Stimulated activated naive CD8-positive, alpha-beta T cell treated with anti-CD3 and anti-CD28 coated beads, Interleukin-15, Interleukin-2, amounts not matched to agents 100 ng/mL and 50 ng/mL, for 24 hours (primary cell): Measurements from ENCODE around the gene PRKCZ.

Experiments
- H3K27ac Mint-ChIP-seq: one replicate; pipeline ENCODE4 v1.8.0; 2021; ENCODE audit warnings: mild to moderate bottlenecking, mixed read lengths
- H3K27me3 Mint-ChIP-seq: one replicate; pipeline ENCODE4 v1.8.0; 2021; ENCODE audit warnings: mixed read lengths
- H3K36me3 Mint-ChIP-seq: one replicate; pipeline ENCODE4 v1.8.0; 2021; ENCODE audit warnings: low read depth, mixed read lengths
- H3K4me1 Mint-ChIP-seq: one replicate; pipeline ENCODE4 v1.8.0; 2021; ENCODE audit warnings: low read depth, mixed read lengths
- H3K4me3 Mint-ChIP-seq: one replicate; pipeline ENCODE4 v1.8.0; 2021; ENCODE audit warnings: mild to moderate bottlenecking, mixed read lengths
- H3K9me3 Mint-ChIP-seq: one replicate; pipeline ENCODE4 v1.8.0; 2021; ENCODE audit warnings: mixed read lengths

Gene PRKCZ

DNA sequence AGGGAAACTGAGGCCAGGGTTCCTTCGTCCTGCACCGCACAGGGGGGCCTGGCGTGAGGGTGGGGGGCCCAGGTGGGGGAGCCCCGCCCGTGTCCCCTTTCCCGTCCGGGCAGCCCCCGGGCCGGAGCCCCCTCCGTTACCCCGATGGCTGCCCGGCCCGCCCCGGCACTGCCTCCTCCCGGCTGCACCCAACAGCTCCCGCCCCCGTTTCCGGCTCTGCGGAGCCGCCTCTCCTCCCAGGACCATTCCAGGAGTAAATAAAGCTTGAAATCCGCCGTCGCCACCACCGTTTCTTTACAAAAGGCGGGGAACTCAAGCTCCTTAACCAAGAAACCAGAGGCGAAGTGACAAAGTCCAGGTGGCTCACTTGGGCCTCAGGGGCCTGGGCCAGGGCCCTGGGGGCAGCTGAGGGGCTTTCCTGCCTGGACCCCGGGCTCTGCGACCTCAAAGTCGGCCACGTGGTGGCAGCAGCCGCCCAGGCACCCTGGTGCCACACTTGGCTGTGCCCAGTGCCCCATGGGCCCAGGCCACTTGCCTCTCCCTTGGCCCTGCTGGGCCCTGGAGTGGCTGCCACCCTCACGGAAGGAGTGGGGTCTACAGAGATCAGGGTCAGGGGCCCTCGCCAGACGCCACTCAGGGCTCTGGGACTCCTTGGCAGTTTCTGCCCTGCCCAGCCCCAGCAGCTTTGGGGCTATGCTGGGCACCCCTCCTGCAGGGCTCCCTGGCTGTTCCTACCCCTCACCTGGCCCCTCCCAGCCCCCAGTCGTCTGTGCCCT is 144.9 kb downstream of the PRKCZ start:
- no peaks in the 10 kb centered on the region for H3K27me3 Mint-ChIP-seq
- peak overlapping the region; percentile 88 for H3K27ac Mint-ChIP-seq
- H3K9me3 Mint-ChIP-seq, result no peaks in the 10 kb centered on the region
- H3K36me3 Mint-ChIP-seq, result peaks cover 4% of the 10 kb centered on the region
- H3K4me3 Mint-ChIP-seq, result peak overlapping the region; percentile 82
- peaks cover 48% of the 10 kb centered on the region for H3K4me1 Mint-ChIP-seq

- Mint-ChIP-seq H3K9me3 (no peaks in the 10 kb centered on the region), H3K4me3 (no peak overlapping the region), H3K4me1 (peaks cover 47% of the 10 kb centered on the region), H3K36me3 (peaks cover 4% of the 10 kb centered on the region), H3K27me3 (no peaks in the 10 kb centered on the region), H3K27ac (no peak overlapping the region)
These were observed 145.6 kb downstream of the PRKCZ start for GRCh38 chr1:2195785-2196184.

- H3K27ac Mint-ChIP-seq, result no peak overlapping the region
- H3K36me3 Mint-ChIP-seq, result no peaks in the 10 kb centered on the region
- no peaks in the 10 kb centered on the region for H3K27me3 Mint-ChIP-seq
- no peaks in the 10 kb centered on the region for H3K9me3 Mint-ChIP-seq
- H3K4me1 Mint-ChIP-seq, result peaks cover 41% of the 10 kb centered on the region
- no peak overlapping the region for H3K4me3 Mint-ChIP-seq
These were observed 146.9 kb downstream of the PRKCZ start for GRCh38 chr1:2196901-2197638.

- Mint-ChIP-seq H3K4me1 (peaks cover 36% of the 10 kb centered on the region), H3K27ac (peak overlapping the region; percentile 23), H3K4me3 (no peak overlapping the region), H3K9me3 (no peaks in the 10 kb centered on the region), H3K36me3 (no peaks in the 10 kb centered on the region), H3K27me3 (no peaks in the 10 kb centered on the region)
These were observed 147.5 kb downstream of the PRKCZ start for GRCh38 chr1:2197707-2198165.

- peaks cover 29% of the 10 kb centered on the region for H3K4me1 Mint-ChIP-seq
- peak overlapping the region; percentile 89 for H3K4me3 Mint-ChIP-seq
- no peaks in the 10 kb centered on the region for H3K9me3 Mint-ChIP-seq
- H3K27me3 Mint-ChIP-seq, result no peaks in the 10 kb centered on the region
- H3K27ac Mint-ChIP-seq, result peak overlapping the region; percentile 75
- no peaks in the 10 kb centered on the region for H3K36me3 Mint-ChIP-seq
These were observed 148.4 kb downstream of the PRKCZ start for GRCh38 chr1:2198571-2198970.

- Mint-ChIP-seq H3K9me3 (no peaks in the 10 kb centered on the region), H3K4me1 (peaks cover 29% of the 10 kb centered on the region), H3K27ac (peak overlapping the region; percentile 75), H3K36me3 (no peaks in the 10 kb centered on the region), H3K27me3 (no peaks in the 10 kb centered on the region), H3K4me3 (peak overlapping the region; percentile 89)
These were observed 149.0 kb downstream of the PRKCZ start for GRCh38 chr1:2199042-2199810.

GRCh38 chr1:2200308-2200943 is 150.2 kb downstream of the PRKCZ start:
- Mint-ChIP-seq H3K9me3 (no peaks in the 10 kb centered on the region), H3K4me1 (peaks cover 29% of the 10 kb centered on the region), H3K27me3 (no peaks in the 10 kb centered on the region), H3K27ac (no peak overlapping the region), H3K4me3 (no peak overlapping the region), H3K36me3 (no peaks in the 10 kb centered on the region)

GRCh38 chr1:2201062-2201461 is 150.9 kb downstream of the PRKCZ start:
- Mint-ChIP-seq H3K27ac (no peak overlapping the region), H3K4me1 (peaks cover 33% of the 10 kb centered on the region), H3K4me3 (no peak overlapping the region), H3K9me3 (no peaks in the 10 kb centered on the region), H3K36me3 (no peaks in the 10 kb centered on the region), H3K27me3 (no peaks in the 10 kb centered on the region)

- no peaks in the 10 kb centered on the region for H3K27me3 Mint-ChIP-seq
- H3K36me3 Mint-ChIP-seq, result no peaks in the 10 kb centered on the region
- no peak overlapping the region for H3K4me3 Mint-ChIP-seq
- no peak overlapping the region for H3K27ac Mint-ChIP-seq
- no peaks in the 10 kb centered on the region for H3K9me3 Mint-ChIP-seq
- H3K4me1 Mint-ChIP-seq, result peaks cover 33% of the 10 kb centered on the region
These were observed 151.9 kb downstream of the PRKCZ start for GRCh38 chr1:2202008-2202575.

GRCh38 chr1:2202843-2203601 is 152.8 kb downstream of the PRKCZ start:
- H3K27me3 Mint-ChIP-seq, result no peaks in the 10 kb centered on the region
- no peaks in the 10 kb centered on the region for H3K36me3 Mint-ChIP-seq

GRCh38 chr1:2203671-2204414 is 153.6 kb downstream of the PRKCZ start:
- no peaks in the 10 kb centered on the region for H3K36me3 Mint-ChIP-seq
- H3K4me3 Mint-ChIP-seq, result no peak overlapping the region
- H3K9me3 Mint-ChIP-seq, result no peaks in the 10 kb centered on the region
- peaks cover 22% of the 10 kb centered on the region for H3K4me1 Mint-ChIP-seq
- H3K27ac Mint-ChIP-seq, result no peak overlapping the region
- H3K27me3 Mint-ChIP-seq, result no peaks in the 10 kb centered on the region

More at GRCh38 chr1:2202843-2203601, 152.8 kb downstream of the PRKCZ start:
- Mint-ChIP-seq H3K9me3 (no peaks in the 10 kb centered on the region), H3K27ac (no peak overlapping the region), H3K4me3 (no peak overlapping the region), H3K4me1 (peaks cover 30% of the 10 kb centered on the region)

- Mint-ChIP-seq H3K4me3 (peak overlapping the region; percentile 30), H3K27me3 (no peaks in the 10 kb centered on the region), H3K36me3 (no peaks in the 10 kb centered on the region), H3K4me1 (peaks cover 15% of the 10 kb centered on the region), H3K9me3 (no peaks in the 10 kb centered on the region), H3K27ac (no peak overlapping the region)
These were observed 154.4 kb downstream of the PRKCZ start for GRCh38 chr1:2204415-2205190.
